ENCODE data around the gene ZBP1.

DNA sequence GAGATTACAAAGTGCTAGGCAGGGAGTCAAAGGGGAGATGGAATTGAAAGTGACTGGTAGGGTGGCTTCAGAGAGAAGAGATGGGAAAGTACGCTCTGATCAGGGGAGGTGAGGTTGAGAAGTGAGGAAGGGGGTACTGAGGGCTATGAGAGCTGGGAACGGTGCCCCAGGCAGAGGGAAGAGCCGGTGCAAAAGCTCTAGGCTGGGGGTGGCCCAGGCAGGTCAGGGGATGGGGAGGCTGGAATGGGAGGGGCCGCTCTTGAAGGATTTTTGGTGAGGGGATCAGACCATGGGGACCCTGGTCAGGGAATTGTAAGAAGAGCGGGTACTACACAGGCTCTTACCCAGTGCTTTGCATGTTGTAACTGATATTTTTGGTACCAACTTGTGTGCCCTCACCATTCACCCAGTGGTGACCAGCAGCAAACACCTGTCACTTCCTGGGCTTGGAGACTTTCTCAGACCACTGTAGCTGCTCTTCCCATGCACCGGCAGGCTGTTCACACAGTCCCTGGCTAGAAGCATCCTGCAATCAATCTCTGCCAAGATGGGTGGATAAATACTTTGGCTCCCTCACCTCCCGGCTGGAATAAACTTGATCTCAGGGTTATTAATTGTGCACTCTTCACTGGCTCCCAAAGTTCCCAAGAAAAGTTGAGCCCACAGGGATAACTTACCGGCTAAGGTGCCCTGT, 35.3 kb downstream of the ZBP1 start:
- TF ChIP-seq, protein P1, sequence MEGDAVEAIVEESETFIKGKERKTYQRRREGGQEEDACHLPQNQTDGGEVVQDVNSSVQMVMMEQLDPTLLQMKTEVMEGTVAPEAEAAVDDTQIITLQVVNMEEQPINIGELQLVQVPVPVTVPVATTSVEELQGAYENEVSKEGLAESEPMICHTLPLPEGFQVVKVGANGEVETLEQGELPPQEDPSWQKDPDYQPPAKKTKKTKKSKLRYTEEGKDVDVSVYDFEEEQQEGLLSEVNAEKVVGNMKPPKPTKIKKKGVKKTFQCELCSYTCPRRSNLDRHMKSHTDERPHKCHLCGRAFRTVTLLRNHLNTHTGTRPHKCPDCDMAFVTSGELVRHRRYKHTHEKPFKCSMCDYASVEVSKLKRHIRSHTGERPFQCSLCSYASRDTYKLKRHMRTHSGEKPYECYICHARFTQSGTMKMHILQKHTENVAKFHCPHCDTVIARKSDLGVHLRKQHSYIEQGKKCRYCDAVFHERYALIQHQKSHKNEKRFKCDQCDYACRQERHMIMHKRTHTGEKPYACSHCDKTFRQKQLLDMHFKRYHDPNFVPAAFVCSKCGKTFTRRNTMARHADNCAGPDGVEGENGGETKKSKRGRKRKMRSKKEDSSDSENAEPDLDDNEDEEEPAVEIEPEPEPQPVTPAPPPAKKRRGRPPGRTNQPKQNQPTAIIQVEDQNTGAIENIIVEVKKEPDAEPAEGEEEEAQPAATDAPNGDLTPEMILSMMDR (IDR thresholded peaks at IDR 0.05; ENCODE audit: low read length), result no peak
- TF ChIP-seq EZH2 (optimal IDR thresholded peaks at IDR 0.05; ENCODE audit: low read depth, low read length), result no peak
- no peak for TF ChIP-seq EZH2phosphoT487 (IDR thresholded peaks at IDR 0.05; ENCODE audit: low read length)
